ENCODE measurements around the gene CDT1.

CDT1 gene

GRCh38 chr16:88778271-88778525 is 25.4 kb upstream of the CDT1 start:
- POLR2A ChIA-PET: no interaction called here
- TF ChIP-seq CTCF (IDR thresholded peaks at IDR 0.05; ENCODE audit: insufficient read depth, low read length, missing control alignments): no peak
- CTCF ChIA-PET: interaction anchor here (0.7 to 1.8 kb wide), 2 partner anchors 14 to 41 kb away, joined by 3 to 7 read pairs; no protein-coding TSS in a partner anchor
- no peak for DNase-seq (ENCODE audit: low read depth, low spot score)
- H3K4me3 ChIP-seq (ENCODE audit: low read depth, low read length): no peak overlapping the region

DNA sequence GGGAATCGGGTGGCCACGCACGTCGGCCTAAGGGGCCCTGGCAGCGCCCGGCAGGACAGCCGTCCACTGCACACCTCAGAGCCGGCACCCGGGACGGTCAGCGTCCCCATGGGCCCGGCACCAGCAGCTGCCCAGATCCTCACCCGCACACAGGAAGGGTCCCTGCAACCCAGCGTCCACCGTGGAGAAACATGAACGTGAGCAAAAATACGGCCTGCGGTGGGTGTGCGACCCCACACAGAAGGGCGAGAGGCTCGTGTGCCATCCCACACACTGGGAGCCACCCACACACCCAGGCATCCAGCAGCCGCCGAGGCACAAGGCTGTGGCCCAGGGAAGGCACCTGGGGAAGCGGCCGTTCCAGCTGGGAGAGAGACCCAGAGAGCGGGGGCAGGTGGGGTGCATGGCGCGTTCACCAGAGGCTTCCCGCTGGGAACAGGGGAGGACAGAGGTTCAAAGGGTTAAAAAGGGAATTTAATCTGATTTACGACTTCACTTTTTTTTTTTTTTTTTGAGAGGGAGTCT is 25.0 kb upstream of the CDT1 start:
- no peak overlapping the region for H3K4me3 ChIP-seq (ENCODE audit: low read depth, low read length)
- ChIA-PET POLR2A (interaction anchor here (0.6 kb wide), 1 partner anchor 8 kb away, joined by 3 read pairs; no protein-coding TSS in a partner anchor), CTCF (interaction anchor here (0.7 kb wide), 1 partner anchor 15 kb away, joined by 3 read pairs; no protein-coding TSS in a partner anchor)
- TF ChIP-seq CTCF (IDR thresholded peaks at IDR 0.05; ENCODE audit: insufficient read depth, low read length, missing control alignments): no peak
- no peak for DNase-seq (ENCODE audit: low read depth, low spot score)

GRCh38 chr16:88779406-88780141 is 24.0 kb upstream of the CDT1 start:
- CTCF ChIA-PET: interaction anchor here (0.9 to 5.9 kb wide), 5 partner anchors 22 to 45 kb away, joined by 3 to 76 read pairs (median 7); no protein-coding TSS in a partner anchor
- DNase-seq (ENCODE audit: low read depth, low spot score): no peak
- H3K4me3 ChIP-seq (ENCODE audit: low read depth, low read length): no peak overlapping the region
- POLR2A ChIA-PET: interaction anchor here (0.6 to 0.8 kb wide), 2 partner anchors 9 to 25 kb away, joined by 3 read pairs; no protein-coding TSS in a partner anchor
- TF ChIP-seq CTCF (IDR thresholded peaks at IDR 0.05; ENCODE audit: insufficient read depth, low read length, missing control alignments): no peak

DNA sequence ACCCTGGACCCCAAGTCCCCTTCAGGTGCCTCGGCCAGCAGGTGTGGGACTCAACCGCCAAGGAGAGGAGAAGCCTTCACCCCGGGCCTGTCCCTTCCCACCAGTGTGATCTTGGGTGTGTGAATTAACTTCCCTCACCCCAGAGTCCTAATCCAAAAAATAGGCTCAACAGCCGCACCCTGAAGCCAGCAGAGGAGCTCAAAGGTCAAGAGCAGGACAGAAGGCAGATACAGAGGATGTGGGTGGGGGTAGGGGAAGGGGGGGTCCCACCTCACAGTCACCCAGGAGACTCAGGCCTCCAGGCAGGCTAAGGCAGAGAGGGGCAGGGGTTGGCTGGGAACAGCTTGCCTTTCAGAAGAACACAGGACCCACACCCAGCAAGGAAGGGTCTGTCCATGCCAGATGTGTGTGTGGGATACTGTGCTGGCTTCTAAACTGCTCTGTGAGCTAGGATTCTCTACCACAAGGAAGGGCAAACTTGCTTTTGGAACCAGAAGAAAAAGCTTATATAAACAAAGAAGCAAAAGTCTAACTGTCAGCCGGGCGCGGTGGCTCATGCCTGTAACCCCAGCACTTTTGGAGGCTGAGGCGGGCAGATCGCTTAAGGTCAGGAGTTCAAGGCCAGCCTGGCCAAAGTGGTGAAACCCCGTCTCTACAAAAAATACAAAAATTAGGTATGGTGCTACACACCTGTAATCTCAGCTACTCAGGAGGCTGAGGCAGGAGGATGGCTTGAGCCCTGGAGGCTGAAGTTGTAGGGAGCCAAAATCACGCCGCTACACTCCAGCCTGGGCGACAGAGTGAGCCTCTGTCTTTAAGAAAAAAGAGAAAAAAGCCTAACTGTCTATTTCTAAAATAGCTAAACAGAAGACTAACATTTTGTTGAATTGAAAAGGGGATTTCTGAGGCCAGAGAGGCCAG is 23.2 kb upstream of the CDT1 start:
- POLR2A ChIA-PET: interaction anchor here (0.7 to 5.2 kb wide), 4 partner anchors 8 to 26 kb away, joined by 3 to 95 read pairs (median 3); no protein-coding TSS in a partner anchor
- CTCF ChIA-PET: interaction anchor here (0.7 to 5.9 kb wide), 10 partner anchors 8 to 78 kb away, joined by 3 to 76 read pairs (median 4); no protein-coding TSS in a partner anchor
- no peak for DNase-seq (ENCODE audit: low read depth, low spot score)
- H3K4me3 ChIP-seq (ENCODE audit: low read depth, low read length): no peak overlapping the region
- no peak for TF ChIP-seq CTCF (IDR thresholded peaks at IDR 0.05; ENCODE audit: insufficient read depth, low read length, missing control alignments)

GRCh38 chr16:88781140-88782077 is 22.2 kb upstream of the CDT1 start:
- no peak for TF ChIP-seq CTCF (IDR thresholded peaks at IDR 0.05; ENCODE audit: insufficient read depth, low read length, missing control alignments)
- no peak overlapping the region for H3K4me3 ChIP-seq (ENCODE audit: low read depth, low read length)
- ChIA-PET POLR2A (interaction anchor here (0.8 to 5.2 kb wide), 3 partner anchors 9 to 24 kb away, joined by 3 to 95 read pairs (median 3); no protein-coding TSS in a partner anchor), CTCF (interaction anchor here (0.7 to 5.9 kb wide), 10 partner anchors 9 to 77 kb away, joined by 3 to 76 read pairs (median 6); no protein-coding TSS in a partner anchor)
- no peak for DNase-seq (ENCODE audit: low read depth, low spot score)

Data from AG04449 (cell line).